HT-29 (cell line): ENCODE results near the gene GKAP1. TPM values are rescaled to one million over a fixed set of nuclear protein-coding genes. Genes with fewer than 3 reads are reported as not detected.

ENCODE experiments used
- total RNA-seq: library from RNA; depleted of rRNA; stranded (reverse); fragments of >200 nt; shearing (Covaris generic); gene quantifications from 2 replicates; pipeline ENCODE4 v1.2.3, GENCODE V29; 2014; rRNA removed

The GKAP1 gene
- total RNA-seq, 1 experiment from 2014 or later, result 0.74 TPM

Other genes with a start within 250 kb of the GKAP1 start
- gene IDNK, start 194.6 kb downstream of the GKAP1 start, total RNA-seq, result 1.8 and 3.3 TPM in 2 replicates
- gene UBQLN1, start 109.8 kb downstream of the GKAP1 start, total RNA-seq, result 79.2 and 82.4 TPM in 2 replicates
- gene KIF27, start 103.7 kb upstream of the GKAP1 start, total RNA-seq, result 0.20 and 0.37 TPM in 2 replicates
- 552 and 575 TPM in 2 replicates for gene HNRNPK, start 162.4 kb upstream of the GKAP1 start, total RNA-seq
- gene RMI1, start 163.0 kb upstream of the GKAP1 start, total RNA-seq, result 2.2 and 2.4 TPM in 2 replicates